K562 (cell line): ENCODE results near the gene C6orf89. TPM values are rescaled to one million over a fixed set of nuclear protein-coding genes. Genes with fewer than 3 reads are reported as not detected.

Experiments
- BRCA1 ChIP-seq, 2 experiments: fragments of 450-650 bp in 1 of 2; sonication (generic) in 1 of 2; formaldehyde crosslinking in 1 of 2; IDR thresholded peaks; 2 replicates each; pipeline versions ENCODE4 v1.5.0 to v1.6.1; 2017 to 2020; ENCODE audit warnings: mild to moderate bottlenecking in 1 of 2, missing genetic modification reagents in 1 of 2
- FOXP1 ChIP-seq: sonication (generic); formaldehyde crosslinking; IDR thresholded peaks from 2 replicates; pipeline ENCODE4 v1.8.0; 2022; ENCODE audit warnings: mild to moderate bottlenecking, missing genetic modification reagents
- HLTF ChIP-seq: fragments of 450-650 bp; IDR thresholded peaks from 2 replicates; pipeline ENCODE4 v1.6.1; 2016
- HNRNPLL ChIP-seq: fragments of 200-400 bp; formaldehyde crosslinking; IDR thresholded peaks from 2 replicates; pipeline ENCODE4 v1.6.1; 2017; ENCODE audit warnings: low read length, low read depth, mild to moderate bottlenecking; ENCODE audit not compliant: poor library complexity, severe bottlenecking
- JUND ChIP-seq, 2 experiments: IDR thresholded peaks; 2 replicates in 1 of 2; 3 replicates in 1 of 2; pipeline ENCODE4 v1.6.1; 2011; ENCODE audit warnings: borderline replicate concordance in 2 of 2, low read depth in 2 of 2, low read length in 2 of 2, improper control_type of control experiment in 1 of 2, missing biosample characterization in 1 of 2, missing genetic modification characterization in 1 of 2, missing genetic modification reagents in 1 of 2
- MAFK ChIP-seq: IDR thresholded peaks from 2 replicates; pipeline ENCODE4 v1.6.1; 2011; ENCODE audit warnings: low read length, improper control_type of control experiment
- PML ChIP-seq: IDR thresholded peaks from 2 replicates; pipeline ENCODE4 v1.6.1; 2012; ENCODE audit warnings: low read length, inconsistent platforms
- RBFOX2 ChIP-seq: fragments of 200-400 bp; formaldehyde crosslinking; IDR thresholded peaks from 2 replicates; pipeline ENCODE4 v1.6.1; 2017; ENCODE audit warnings: low read depth, mild to moderate bottlenecking, low read length, moderate library complexity
- ZC3H4 ChIP-seq: sonication (generic); formaldehyde crosslinking; IDR thresholded peaks from 2 replicates; pipeline ENCODE4 v1.9.0; 2021; ENCODE audit warnings: missing genetic modification reagents, borderline replicate concordance
- ZNF146 ChIP-seq: IDR thresholded peaks from one replicate; pipeline ENCODE4 v1.6.1; 2018; ENCODE audit warnings: missing compliant biosample characterization; ENCODE audit not compliant: unreplicated experiment
- ZNF77 ChIP-seq: fragments of 250-450 bp; sonication (Bioruptor Pico); IDR thresholded peaks from 2 replicates; pipeline ENCODE4 v1.5.0; 2020
- polyA plus RNA-seq, 8 experiments: library from polyadenylated mRNA; depleted of rRNA in 4 of 8; stranded (reverse) in 5 of 8; unstranded in 3 of 8; fragments of >200 nt; fragmentation: Nextera tagmentation in 2 of 8; fragmentation: Illumina TruSeq in 1 of 8; extraction: Ambion mirVana in 2 of 8; extraction: Trizol in 1 of 8; gene quantifications; 2 replicates each; pipeline versions ENCODE4 v1.2.1 to v1.2.3, GENCODE V29; 2011 to 2014; ENCODE audit warnings: inconsistent platforms in 1 of 8, missing spikeins in 1 of 8
- total RNA-seq, 7 experiments: library from RNA; depleted of rRNA in 6 of 7; stranded (reverse); fragments of >200 nt in 6 of 7; fragmentation: Illumina TruSeq in 2 of 7; extraction: Trizol in 2 of 7; gene quantifications; 2 replicates each; pipeline versions ENCODE4 v1.2.1 to v1.2.3, GENCODE V29; 2011 to 2021; ENCODE audit warnings: low replicate concordance in 1 of 7
- TF ChIP-seq, protein P1 (sequence below): fragments of 150-350 bp; IDR thresholded peaks from 2 replicates; pipeline ENCODE4 v1.6.1; 2014; ENCODE audit warnings: low read depth, mild to moderate bottlenecking, low read length, borderline replicate concordance
- TF ChIP-seq, protein P2 (sequence below): sonication (generic); formaldehyde crosslinking; IDR thresholded peaks from 2 replicates; pipeline ENCODE4 v1.8.1; 2023; ENCODE audit warnings: mild to moderate bottlenecking, missing genetic modification reagents, moderate library complexity
- TF ChIP-seq, protein P3 (sequence below): sonication (generic); formaldehyde crosslinking; IDR thresholded peaks from 2 replicates; pipeline ENCODE4 v1.8.0; 2022; ENCODE audit warnings: mild to moderate bottlenecking, low read depth, missing genetic modification reagents
- TF ChIP-seq, protein P4 (sequence below), 2 experiments: fragments of 150-350 bp in 1 of 2; IDR thresholded peaks; 2 replicates each; pipeline ENCODE4 v1.6.1; 2012 to 2016; ENCODE audit warnings: low read depth in 2 of 2, low read length in 2 of 2, mild to moderate bottlenecking in 1 of 2, moderate library complexity in 1 of 2
- TF ChIP-seq, protein P5 (sequence below): fragments of 250-450 bp; sonication (Bioruptor Pico); IDR thresholded peaks from 2 replicates; pipeline ENCODE4 v1.8.0; 2022; ENCODE audit warnings: moderate library complexity, mild to moderate bottlenecking, inconsistent platforms

C6orf89 gene
- total and polyA plus RNA-seq, 9 of the 15 experiments (the other 6 are each of a cell fraction or from before 2014, with no cell fraction given), result 35.2 to 111 (median 58.5) TPM

DNA sequence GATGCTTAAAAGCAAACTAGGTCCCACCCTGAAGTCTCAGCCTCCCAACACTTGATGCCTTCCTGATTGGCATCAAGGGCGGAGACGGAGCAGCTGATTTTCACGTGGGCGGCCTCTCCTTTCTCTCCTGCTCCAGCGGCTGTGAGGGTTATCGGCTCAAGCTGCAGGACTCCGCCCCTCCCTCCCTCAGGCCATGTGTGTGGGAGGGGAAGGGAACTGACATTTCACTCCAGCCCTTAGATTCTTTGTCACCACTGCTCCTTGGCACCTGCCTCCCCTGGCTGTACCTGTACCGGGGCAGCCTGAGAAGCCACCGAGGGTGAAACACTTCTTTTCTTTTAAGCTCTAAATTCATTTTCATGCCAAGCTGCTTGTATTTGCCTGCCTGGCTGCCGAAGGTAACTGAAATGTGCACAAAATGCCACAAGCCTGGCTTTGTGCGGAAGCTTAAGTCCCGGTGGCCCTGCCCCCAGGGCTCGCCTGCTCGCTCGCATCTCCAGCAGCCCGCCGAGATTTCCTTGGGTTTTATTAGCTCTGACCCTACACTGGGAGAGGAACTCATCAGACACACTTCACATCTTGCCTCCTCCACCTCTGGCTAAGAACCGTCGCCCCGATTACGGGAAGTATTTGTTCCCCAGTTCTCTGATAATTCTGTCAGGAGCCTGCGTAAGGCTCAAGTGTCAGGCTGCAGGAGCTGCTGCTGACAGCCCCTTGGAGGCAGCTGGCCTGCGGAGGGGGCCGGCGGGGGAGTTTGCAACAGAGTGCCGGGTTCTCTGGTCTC, 36.9 kb upstream of the C6orf89 start (continued):
- peak; percentile 26 for TF ChIP-seq HNRNPLL
- TF ChIP-seq, protein P1, sequence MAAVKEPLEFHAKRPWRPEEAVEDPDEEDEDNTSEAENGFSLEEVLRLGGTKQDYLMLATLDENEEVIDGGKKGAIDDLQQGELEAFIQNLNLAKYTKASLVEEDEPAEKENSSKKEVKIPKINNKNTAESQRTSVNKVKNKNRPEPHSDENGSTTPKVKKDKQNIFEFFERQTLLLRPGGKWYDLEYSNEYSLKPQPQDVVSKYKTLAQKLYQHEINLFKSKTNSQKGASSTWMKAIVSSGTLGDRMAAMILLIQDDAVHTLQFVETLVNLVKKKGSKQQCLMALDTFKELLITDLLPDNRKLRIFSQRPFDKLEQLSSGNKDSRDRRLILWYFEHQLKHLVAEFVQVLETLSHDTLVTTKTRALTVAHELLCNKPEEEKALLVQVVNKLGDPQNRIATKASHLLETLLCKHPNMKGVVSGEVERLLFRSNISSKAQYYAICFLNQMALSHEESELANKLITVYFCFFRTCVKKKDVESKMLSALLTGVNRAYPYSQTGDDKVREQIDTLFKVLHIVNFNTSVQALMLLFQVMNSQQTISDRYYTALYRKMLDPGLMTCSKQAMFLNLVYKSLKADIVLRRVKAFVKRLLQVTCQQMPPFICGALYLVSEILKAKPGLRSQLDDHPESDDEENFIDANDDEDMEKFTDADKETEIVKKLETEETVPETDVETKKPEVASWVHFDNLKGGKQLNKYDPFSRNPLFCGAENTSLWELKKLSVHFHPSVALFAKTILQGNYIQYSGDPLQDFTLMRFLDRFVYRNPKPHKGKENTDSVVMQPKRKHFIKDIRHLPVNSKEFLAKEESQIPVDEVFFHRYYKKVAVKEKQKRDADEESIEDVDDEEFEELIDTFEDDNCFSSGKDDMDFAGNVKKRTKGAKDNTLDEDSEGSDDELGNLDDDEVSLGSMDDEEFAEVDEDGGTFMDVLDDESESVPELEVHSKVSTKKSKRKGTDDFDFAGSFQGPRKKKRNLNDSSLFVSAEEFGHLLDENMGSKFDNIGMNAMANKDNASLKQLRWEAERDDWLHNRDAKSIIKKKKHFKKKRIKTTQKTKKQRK, result no peak
- TF ChIP-seq PML, result no peak
- TF ChIP-seq, protein P2, sequence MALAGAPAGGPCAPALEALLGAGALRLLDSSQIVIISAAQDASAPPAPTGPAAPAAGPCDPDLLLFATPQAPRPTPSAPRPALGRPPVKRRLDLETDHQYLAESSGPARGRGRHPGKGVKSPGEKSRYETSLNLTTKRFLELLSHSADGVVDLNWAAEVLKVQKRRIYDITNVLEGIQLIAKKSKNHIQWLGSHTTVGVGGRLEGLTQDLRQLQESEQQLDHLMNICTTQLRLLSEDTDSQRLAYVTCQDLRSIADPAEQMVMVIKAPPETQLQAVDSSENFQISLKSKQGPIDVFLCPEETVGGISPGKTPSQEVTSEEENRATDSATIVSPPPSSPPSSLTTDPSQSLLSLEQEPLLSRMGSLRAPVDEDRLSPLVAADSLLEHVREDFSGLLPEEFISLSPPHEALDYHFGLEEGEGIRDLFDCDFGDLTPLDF (CRISPR knock-in tag), result peak; percentile 19; the same call in 1 of the 2 replicates
- TF ChIP-seq, protein P3, sequence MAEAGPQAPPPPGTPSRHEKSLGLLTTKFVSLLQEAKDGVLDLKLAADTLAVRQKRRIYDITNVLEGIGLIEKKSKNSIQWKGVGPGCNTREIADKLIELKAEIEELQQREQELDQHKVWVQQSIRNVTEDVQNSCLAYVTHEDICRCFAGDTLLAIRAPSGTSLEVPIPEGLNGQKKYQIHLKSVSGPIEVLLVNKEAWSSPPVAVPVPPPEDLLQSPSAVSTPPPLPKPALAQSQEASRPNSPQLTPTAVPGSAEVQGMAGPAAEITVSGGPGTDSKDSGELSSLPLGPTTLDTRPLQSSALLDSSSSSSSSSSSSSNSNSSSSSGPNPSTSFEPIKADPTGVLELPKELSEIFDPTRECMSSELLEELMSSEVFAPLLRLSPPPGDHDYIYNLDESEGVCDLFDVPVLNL (CRISPR knock-in tag), result no peak
- TF ChIP-seq, protein P4, sequence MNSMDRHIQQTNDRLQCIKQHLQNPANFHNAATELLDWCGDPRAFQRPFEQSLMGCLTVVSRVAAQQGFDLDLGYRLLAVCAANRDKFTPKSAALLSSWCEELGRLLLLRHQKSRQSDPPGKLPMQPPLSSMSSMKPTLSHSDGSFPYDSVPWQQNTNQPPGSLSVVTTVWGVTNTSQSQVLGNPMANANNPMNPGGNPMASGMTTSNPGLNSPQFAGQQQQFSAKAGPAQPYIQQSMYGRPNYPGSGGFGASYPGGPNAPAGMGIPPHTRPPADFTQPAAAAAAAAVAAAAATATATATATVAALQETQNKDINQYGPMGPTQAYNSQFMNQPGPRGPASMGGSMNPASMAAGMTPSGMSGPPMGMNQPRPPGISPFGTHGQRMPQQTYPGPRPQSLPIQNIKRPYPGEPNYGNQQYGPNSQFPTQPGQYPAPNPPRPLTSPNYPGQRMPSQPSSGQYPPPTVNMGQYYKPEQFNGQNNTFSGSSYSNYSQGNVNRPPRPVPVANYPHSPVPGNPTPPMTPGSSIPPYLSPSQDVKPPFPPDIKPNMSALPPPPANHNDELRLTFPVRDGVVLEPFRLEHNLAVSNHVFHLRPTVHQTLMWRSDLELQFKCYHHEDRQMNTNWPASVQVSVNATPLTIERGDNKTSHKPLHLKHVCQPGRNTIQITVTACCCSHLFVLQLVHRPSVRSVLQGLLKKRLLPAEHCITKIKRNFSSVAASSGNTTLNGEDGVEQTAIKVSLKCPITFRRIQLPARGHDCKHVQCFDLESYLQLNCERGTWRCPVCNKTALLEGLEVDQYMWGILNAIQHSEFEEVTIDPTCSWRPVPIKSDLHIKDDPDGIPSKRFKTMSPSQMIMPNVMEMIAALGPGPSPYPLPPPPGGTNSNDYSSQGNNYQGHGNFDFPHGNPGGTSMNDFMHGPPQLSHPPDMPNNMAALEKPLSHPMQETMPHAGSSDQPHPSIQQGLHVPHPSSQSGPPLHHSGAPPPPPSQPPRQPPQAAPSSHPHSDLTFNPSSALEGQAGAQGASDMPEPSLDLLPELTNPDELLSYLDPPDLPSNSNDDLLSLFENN (IDR thresholded peaks at IDR 0.05; ENCODE audit: low read depth in 2 of 2, low read length in 2 of 2), result no peak
- TF ChIP-seq, protein P5, sequence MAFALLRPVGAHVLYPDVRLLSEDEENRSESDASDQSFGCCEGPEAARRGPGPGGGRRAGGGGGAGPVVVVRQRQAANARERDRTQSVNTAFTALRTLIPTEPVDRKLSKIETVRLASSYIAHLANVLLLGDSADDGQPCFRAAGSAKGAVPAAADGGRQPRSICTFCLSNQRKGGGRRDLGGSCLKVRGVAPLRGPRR (CRISPR knock-in tag), result no peak
- TF ChIP-seq RBFOX2, result no peak
- TF ChIP-seq HLTF, result no peak
- no peak for TF ChIP-seq FOXP1
- TF ChIP-seq ZNF77 (CRISPR knock-in tag), result no peak
- no peak for TF ChIP-seq ZNF146 (CRISPR knock-in tag)
- TF ChIP-seq BRCA1 (IDR thresholded peaks at IDR 0.05), result no peak
- TF ChIP-seq BRCA1 (CRISPR knock-in tag; IDR thresholded peaks at IDR 0.05), result no peak
- no peak for TF ChIP-seq MAFK
- no peak for TF ChIP-seq ZC3H4 (CRISPR knock-in tag)
- TF ChIP-seq JUND (IDR thresholded peaks at IDR 0.05; ENCODE audit: borderline replicate concordance, low read depth, low read length), result peak; percentile 79; the same call in 1 of the 2 replicates
- peak; percentile 64; the same call in 1 of the 3 replicates for TF ChIP-seq JUND (tag; IDR thresholded peaks at IDR 0.05; ENCODE audit: borderline replicate concordance, low read depth, low read length)
